A549 (cell line): ENCODE data around the gene PSMB1. TPM values are rescaled to one million over a fixed set of nuclear protein-coding genes. Genes with fewer than 3 reads are reported as not detected.

Experiments used
- ATAC-seq, 2 experiments: fragments of 200-7000 bp in 1 of 2; fragments of >200 bp in 1 of 2; cut with Nextera tagmentation in 1 of 2; cut with Tn5 transposase in 1 of 2; 3 replicates each; pipeline versions ENCODE4 v1.8.0 to v1.9.1; 2018 to 2020; ENCODE audit warnings: mild to moderate bottlenecking in 1 of 2, moderate library complexity in 1 of 2
- CTCF ChIA-PET: fragments of 300-600 bp; sonication (Branson Sonifier 250); formaldehyde crosslinking; extraction: SDS; loops from one replicate; lab custom pipeline; 2021; ENCODE audit warnings: antibody characterized with exemption, inconsistent platforms; lab: Yijun Ruan, JAX
- POLR2A ChIA-PET: fragments of 350-600 bp; formaldehyde crosslinking; extraction: SDS; loops from one replicate; lab custom pipeline; 2021; ENCODE audit warnings: antibody characterized with exemption, inconsistent platforms; lab: Yijun Ruan, JAX
- DNase-seq, 2 experiments: peaks; one replicate each; pipeline versions ENCODE4 v3.0.0 to v3.0.0-alpha.2; 2011 to 2016; ENCODE audit warnings: low read depth in 1 of 2, low spot score in 1 of 2
- FAIRE-seq: peaks from 2 replicates; lab custom pipeline; 2011; peaks lifted over from hg19 to GRCh38; lab: Jason Lieb, UNC
- H3K27ac ChIP-seq, 2 experiments: fragments of >200 bp; sonication (Bioruptor Twin); formaldehyde crosslinking; 3 replicates each; pipeline ENCODE4 v1.5.1; 2016 to 2017
- H3K4me1 ChIP-seq: fragments of >200 bp; sonication (Bioruptor Twin); formaldehyde crosslinking; 3 replicates; pipeline ENCODE4 v1.6.1; 2016
- H3K4me2 ChIP-seq: fragments of >200 bp; sonication (Bioruptor Twin); formaldehyde crosslinking; 3 replicates; pipeline ENCODE4 v1.6.1; 2016
- H3K4me3 ChIP-seq: fragments of >200 bp; sonication (Bioruptor Twin); formaldehyde crosslinking; 3 replicates; pipeline ENCODE4 v1.5.1; 2016
- H3K9me3 ChIP-seq: fragments of >200 bp; sonication (Bioruptor Twin); formaldehyde crosslinking; 3 replicates; pipeline ENCODE4 v1.6.1; 2016
- CEBPB ChIP-seq, 2 experiments: fragments of >200 bp in 1 of 2; sonication (Bioruptor Twin) in 1 of 2; formaldehyde crosslinking in 1 of 2; IDR thresholded peaks; 2 replicates each; pipeline ENCODE4 v1.6.1; 2012 to 2016
- CHD2 ChIP-seq: fragments of 150-350 bp; IDR thresholded peaks from 2 replicates; pipeline ENCODE4 v1.6.1; 2014; ENCODE audit warnings: low read length; ENCODE audit not compliant: partially characterized antibody
- CTCF ChIP-seq: fragments of >200 bp; sonication (Bioruptor Twin); formaldehyde crosslinking; IDR thresholded peaks from 3 replicates; pipeline ENCODE4 v1.5.1; 2016
- EHMT2 ChIP-seq: fragments of 200-600 bp; sonication (generic); IDR thresholded peaks from 2 replicates; pipeline ENCODE4 v1.6.1; 2016; ENCODE audit warnings: antibody characterized with exemption, low read depth, mild to moderate bottlenecking, moderate library complexity
- EP300 ChIP-seq, 2 experiments: fragments of >200 bp; sonication (Bioruptor Twin); formaldehyde crosslinking; IDR thresholded peaks; 2 replicates in 1 of 2; 3 replicates in 1 of 2; pipeline ENCODE4 v1.6.1; 2016 to 2017
- FOSB ChIP-seq: fragments of 250-450 bp; sonication (Bioruptor Pico); IDR thresholded peaks from 2 replicates; pipeline ENCODE4 v1.5.0; 2020; ENCODE audit warnings: mild to moderate bottlenecking, moderate library complexity
- FOXS1 ChIP-seq: fragments of 250-450 bp; sonication (Bioruptor Pico); IDR thresholded peaks from 2 replicates; pipeline ENCODE4 v1.5.0; 2020; ENCODE audit warnings: mild to moderate bottlenecking, moderate library complexity
- HDAC2 ChIP-seq: fragments of 200-600 bp; sonication (generic); IDR thresholded peaks from 2 replicates; pipeline ENCODE4 v1.6.1; 2016
- HOXA7 ChIP-seq: fragments of 250-450 bp; sonication (Bioruptor Pico); IDR thresholded peaks from 2 replicates; pipeline ENCODE4 v1.5.0; 2020; ENCODE audit warnings: mild to moderate bottlenecking, moderate library complexity
- HOXB5 ChIP-seq: fragments of 250-450 bp; sonication (Bioruptor Pico); IDR thresholded peaks from 2 replicates; pipeline ENCODE4 v1.5.0; 2020; ENCODE audit warnings: mild to moderate bottlenecking, moderate library complexity
- JUNB ChIP-seq: fragments of >200 bp; sonication (Bioruptor Twin); formaldehyde crosslinking; IDR thresholded peaks from 2 replicates; pipeline ENCODE4 v1.6.1; 2016
- MAFK ChIP-seq: fragments of 450-650 bp; IDR thresholded peaks from 2 replicates; pipeline ENCODE4 v1.6.1; 2014; ENCODE audit not compliant: partially characterized antibody
- MAX ChIP-seq: IDR thresholded peaks from 2 replicates; pipeline ENCODE4 v1.6.1; 2012
- MYC ChIP-seq: IDR thresholded peaks from 2 replicates; pipeline ENCODE4 v1.6.1; 2012; ENCODE audit warnings: mild to moderate bottlenecking, inconsistent platforms, low read length, improper control_type of control experiment, borderline replicate concordance
- NFE2L2 ChIP-seq: fragments of 150-350 bp; conservative IDR thresholded peaks from 2 replicates; pipeline ENCODE4 v1.6.1; 2014; ENCODE audit warnings: low read length
- NR3C1 ChIP-seq: fragments of >200 bp; sonication (Bioruptor Twin); formaldehyde crosslinking; IDR thresholded peaks from 3 replicates; pipeline ENCODE4 v1.6.1; 2017
- PHF8 ChIP-seq: fragments of 200-600 bp; sonication (generic); IDR thresholded peaks from 2 replicates; pipeline ENCODE4 v1.6.1; 2016; ENCODE audit warnings: low read depth, mild to moderate bottlenecking, antibody characterized with exemption, moderate library complexity, borderline replicate concordance
- RARB ChIP-seq: fragments of 250-450 bp; sonication (Bioruptor Pico); IDR thresholded peaks from 2 replicates; pipeline ENCODE4 v1.8.0; 2021; ENCODE audit warnings: mild to moderate bottlenecking, moderate library complexity
- RFX5 ChIP-seq: fragments of 450-650 bp; IDR thresholded peaks from 2 replicates; pipeline ENCODE4 v1.7.1; 2014; ENCODE audit warnings: antibody characterized with exemption, mild to moderate bottlenecking, moderate library complexity
- RNF2 ChIP-seq: fragments of 200-600 bp; sonication (generic); IDR thresholded peaks from 2 replicates; pipeline ENCODE4 v1.6.1; 2016; ENCODE audit warnings: low read depth, mild to moderate bottlenecking, antibody characterized with exemption, moderate library complexity, borderline replicate concordance
- TFCP2L1 ChIP-seq: fragments of 250-450 bp; sonication (Bioruptor Pico); IDR thresholded peaks from 2 replicates; pipeline ENCODE4 v1.5.0; 2021; ENCODE audit warnings: mild to moderate bottlenecking
- TP53 ChIP-seq: fragments of 250-450 bp; sonication (Bioruptor Pico); IDR thresholded peaks from 2 replicates; pipeline ENCODE4 v1.5.0; 2021; ENCODE audit warnings: mild to moderate bottlenecking, moderate library complexity
- ZC3H11A ChIP-seq: fragments of 450-650 bp; IDR thresholded peaks from 2 replicates; pipeline ENCODE4 v1.6.1; 2014; ENCODE audit warnings: antibody characterized with exemption, mild to moderate bottlenecking
- ZFP36 ChIP-seq: fragments of 450-650 bp; IDR thresholded peaks from 2 replicates; pipeline ENCODE4 v1.6.1; 2014; ENCODE audit warnings: borderline replicate concordance; ENCODE audit not compliant: partially characterized antibody
- polyA plus RNA-seq, 4 experiments: library from polyadenylated mRNA; depleted of rRNA in 3 of 4; stranded (reverse); fragments of >200 nt; fragmentation: RNase III in 1 of 4; extraction: RNeasy Plus Mini Kit Qiagen cat#74134 plus additional on column Dnase treatment in 1 of 4; gene quantifications; 2 replicates in 3 of 4; 3 replicates in 1 of 4; pipeline ENCODE4 v1.2.3, GENCODE V29; 2011 to 2017
- TF ChIP-seq, protein P1 (sequence below): fragments of 200-600 bp; sonication (generic); IDR thresholded peaks from 2 replicates; pipeline ENCODE4 v1.6.1; 2016; ENCODE audit warnings: antibody characterized with exemption, mild to moderate bottlenecking, moderate library complexity
- TF ChIP-seq, protein P2 (sequence below): fragments of 150-350 bp; IDR thresholded peaks from 2 replicates; pipeline ENCODE4 v1.6.1; 2014; ENCODE audit warnings: low read depth, mild to moderate bottlenecking, low read length
- TF ChIP-seq, protein P3 (sequence below): fragments of 250-450 bp; sonication (Bioruptor Pico); IDR thresholded peaks from 2 replicates; pipeline ENCODE4 v1.5.0; 2020; ENCODE audit warnings: low read depth, mild to moderate bottlenecking, moderate library complexity
- TF ChIP-seq, protein P4 (sequence below): fragments of 250-450 bp; sonication (Bioruptor Pico); IDR thresholded peaks from 2 replicates; pipeline ENCODE4 v1.5.0; 2021; ENCODE audit warnings: mild to moderate bottlenecking, moderate library complexity, borderline replicate concordance

The PSMB1 gene
- polyA plus RNA-seq, 2 of the 4 experiments (the other 2 are of a cell fraction) = 267 to 306 TPM

GRCh38 chr6:170552765-170553533, at the start of gene PSMB1 (continued):
- TF ChIP-seq, protein P1, sequence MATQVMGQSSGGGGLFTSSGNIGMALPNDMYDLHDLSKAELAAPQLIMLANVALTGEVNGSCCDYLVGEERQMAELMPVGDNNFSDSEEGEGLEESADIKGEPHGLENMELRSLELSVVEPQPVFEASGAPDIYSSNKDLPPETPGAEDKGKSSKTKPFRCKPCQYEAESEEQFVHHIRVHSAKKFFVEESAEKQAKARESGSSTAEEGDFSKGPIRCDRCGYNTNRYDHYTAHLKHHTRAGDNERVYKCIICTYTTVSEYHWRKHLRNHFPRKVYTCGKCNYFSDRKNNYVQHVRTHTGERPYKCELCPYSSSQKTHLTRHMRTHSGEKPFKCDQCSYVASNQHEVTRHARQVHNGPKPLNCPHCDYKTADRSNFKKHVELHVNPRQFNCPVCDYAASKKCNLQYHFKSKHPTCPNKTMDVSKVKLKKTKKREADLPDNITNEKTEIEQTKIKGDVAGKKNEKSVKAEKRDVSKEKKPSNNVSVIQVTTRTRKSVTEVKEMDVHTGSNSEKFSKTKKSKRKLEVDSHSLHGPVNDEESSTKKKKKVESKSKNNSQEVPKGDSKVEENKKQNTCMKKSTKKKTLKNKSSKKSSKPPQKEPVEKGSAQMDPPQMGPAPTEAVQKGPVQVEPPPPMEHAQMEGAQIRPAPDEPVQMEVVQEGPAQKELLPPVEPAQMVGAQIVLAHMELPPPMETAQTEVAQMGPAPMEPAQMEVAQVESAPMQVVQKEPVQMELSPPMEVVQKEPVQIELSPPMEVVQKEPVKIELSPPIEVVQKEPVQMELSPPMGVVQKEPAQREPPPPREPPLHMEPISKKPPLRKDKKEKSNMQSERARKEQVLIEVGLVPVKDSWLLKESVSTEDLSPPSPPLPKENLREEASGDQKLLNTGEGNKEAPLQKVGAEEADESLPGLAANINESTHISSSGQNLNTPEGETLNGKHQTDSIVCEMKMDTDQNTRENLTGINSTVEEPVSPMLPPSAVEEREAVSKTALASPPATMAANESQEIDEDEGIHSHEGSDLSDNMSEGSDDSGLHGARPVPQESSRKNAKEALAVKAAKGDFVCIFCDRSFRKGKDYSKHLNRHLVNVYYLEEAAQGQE = no peak
- TF ChIP-seq, protein P2, sequence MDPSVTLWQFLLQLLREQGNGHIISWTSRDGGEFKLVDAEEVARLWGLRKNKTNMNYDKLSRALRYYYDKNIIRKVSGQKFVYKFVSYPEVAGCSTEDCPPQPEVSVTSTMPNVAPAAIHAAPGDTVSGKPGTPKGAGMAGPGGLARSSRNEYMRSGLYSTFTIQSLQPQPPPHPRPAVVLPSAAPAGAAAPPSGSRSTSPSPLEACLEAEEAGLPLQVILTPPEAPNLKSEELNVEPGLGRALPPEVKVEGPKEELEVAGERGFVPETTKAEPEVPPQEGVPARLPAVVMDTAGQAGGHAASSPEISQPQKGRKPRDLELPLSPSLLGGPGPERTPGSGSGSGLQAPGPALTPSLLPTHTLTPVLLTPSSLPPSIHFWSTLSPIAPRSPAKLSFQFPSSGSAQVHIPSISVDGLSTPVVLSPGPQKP = no peak
- no peak for TF ChIP-seq CTCF
- peak; percentile 67 for TF ChIP-seq MAX
- no peak for TF ChIP-seq NFE2L2
- no peak for TF ChIP-seq HOXA7 (CRISPR knock-in tag)
- TF ChIP-seq EP300 (IDR thresholded peaks at IDR 0.05) = no peak
- TF ChIP-seq, protein P3, sequence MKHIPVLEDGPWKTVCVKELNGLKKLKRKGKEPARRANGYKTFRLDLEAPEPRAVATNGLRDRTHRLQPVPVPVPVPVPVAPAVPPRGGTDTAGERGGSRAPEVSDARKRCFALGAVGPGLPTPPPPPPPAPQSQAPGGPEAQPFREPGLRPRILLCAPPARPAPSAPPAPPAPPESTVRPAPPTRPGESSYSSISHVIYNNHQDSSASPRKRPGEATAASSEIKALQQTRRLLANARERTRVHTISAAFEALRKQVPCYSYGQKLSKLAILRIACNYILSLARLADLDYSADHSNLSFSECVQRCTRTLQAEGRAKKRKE = no peak
- TF ChIP-seq MYC = no peak
- no peak for TF ChIP-seq NR3C1
- TF ChIP-seq TP53 = no peak
- no peak for TF ChIP-seq ZC3H11A
- TF ChIP-seq RNF2 = no peak
- peak; percentile 15 for TF ChIP-seq CHD2

DNA sequence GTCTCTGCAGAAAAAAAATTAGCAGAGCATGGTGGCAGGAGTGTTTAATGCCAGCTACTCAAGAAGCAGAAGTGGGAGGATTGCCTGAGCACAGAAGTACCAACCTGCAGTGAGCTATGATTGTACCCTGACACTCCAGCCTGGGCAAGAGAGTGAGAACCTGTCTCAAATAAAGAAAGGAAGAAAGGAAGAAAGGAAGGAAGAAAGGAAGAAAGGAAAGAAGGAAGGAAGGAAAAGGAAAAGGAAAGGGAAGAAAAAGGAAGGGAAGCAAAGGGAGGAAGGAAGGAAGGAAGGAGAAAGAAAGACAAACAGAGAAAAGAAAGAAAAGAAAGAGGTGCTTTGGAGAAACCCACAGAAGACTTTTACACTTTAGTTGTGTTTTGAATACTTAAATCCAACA, 44.2 kb upstream of the PSMB1 start:
- ChIA-PET POLR2A (no interaction called here), CTCF (no interaction called here)
- FAIRE-seq (no peak), ATAC-seq (no peak), DNase-seq (no peak)
- no peak overlapping the region for H3K4me2 ChIP-seq
- TF ChIP-seq PHF8 (no peak), CEBPB (IDR thresholded peaks at IDR 0.05) (no peak), HDAC2 (no peak), RFX5 (no peak), NFE2L2 (no peak), HOXB5 (no peak), MAX (no peak), HOXA7 (CRISPR knock-in tag) (no peak), FOSB (CRISPR knock-in tag) (no peak), JUNB (no peak), FOXS1 (CRISPR knock-in tag) (no peak), ZFP36 (no peak), EHMT2 (no peak), MAFK (no peak), RARB (CRISPR knock-in tag) (no peak), TFCP2L1 (CRISPR knock-in tag) (no peak), CHD2 (no peak)
- TF ChIP-seq, protein P4, sequence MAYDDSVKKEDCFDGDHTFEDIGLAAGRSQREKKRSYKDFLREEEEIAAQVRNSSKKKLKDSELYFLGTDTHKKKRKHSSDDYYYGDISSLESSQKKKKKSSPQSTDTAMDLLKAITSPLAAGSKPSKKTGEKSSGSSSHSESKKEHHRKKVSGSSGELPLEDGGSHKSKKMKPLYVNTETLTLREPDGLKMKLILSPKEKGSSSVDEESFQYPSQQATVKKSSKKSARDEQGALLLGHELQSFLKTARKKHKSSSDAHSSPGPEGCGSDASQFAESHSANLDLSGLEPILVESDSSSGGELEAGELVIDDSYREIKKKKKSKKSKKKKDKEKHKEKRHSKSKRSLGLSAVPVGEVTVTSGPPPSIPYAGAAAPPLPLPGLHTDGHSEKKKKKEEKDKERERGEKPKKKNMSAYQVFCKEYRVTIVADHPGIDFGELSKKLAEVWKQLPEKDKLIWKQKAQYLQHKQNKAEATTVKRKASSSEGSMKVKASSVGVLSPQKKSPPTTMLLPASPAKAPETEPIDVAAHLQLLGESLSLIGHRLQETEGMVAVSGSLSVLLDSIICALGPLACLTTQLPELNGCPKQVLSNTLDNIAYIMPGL = no peak
- H3K4me3 ChIP-seq = no peak overlapping the region
- H3K27ac ChIP-seq = no peak overlapping the region
- H3K4me1 ChIP-seq = no peaks in the 10 kb centered on the region
- no peaks in the 10 kb centered on the region for H3K9me3 ChIP-seq
